Esophagus squamous epithelium (tissue), 5 donors: ENCODE measurements around the gene KRTAP10-4. TPM values are rescaled to one million over a fixed set of nuclear protein-coding genes. Genes with fewer than 3 reads are reported as not detected.

ENCODE experiments used
- DNase-seq: peaks from one replicate; lab custom pipeline; 2025; lab: John Stamatoyannopoulos, UW
- H3K27ac ChIP-seq, 4 donors: fragments of 200-600 bp; sonication (generic); one replicate each; pipeline ENCODE4 v1.5.1; 2016 to 2019; ENCODE audit warnings: mild to moderate bottlenecking in 1 of 4
- H3K27me3 ChIP-seq, 4 donors: fragments of 200-600 bp; sonication (generic); 1 replicate in 3 of 4; 2 replicates in 1 of 4; pipeline versions ENCODE4 v1.5.1 to v1.6.0; 2017 to 2021; ENCODE audit warnings: antibody characterized with exemption in 1 of 4
- H3K36me3 ChIP-seq, 3 donors: fragments of 200-600 bp; sonication (generic); one replicate each; pipeline ENCODE4 v1.5.1; 2016 to 2019
- H3K4me1 ChIP-seq, 3 donors: fragments of 200-600 bp; sonication (generic); one replicate each; pipeline ENCODE4 v1.5.1; 2017 to 2019
- H3K4me3 ChIP-seq, 4 donors: fragments of 200-600 bp; sonication (generic); 1 replicate in 3 of 4; 2 replicates in 1 of 4; pipeline ENCODE4 v1.5.1; 2016 to 2019; ENCODE audit warnings: mild to moderate bottlenecking in 2 of 4, moderate library complexity in 1 of 4
- H3K9me3 ChIP-seq, 3 donors: fragments of 200-600 bp; sonication (generic); one replicate each; pipeline ENCODE4 v1.5.1; 2016 to 2019
- CTCF ChIP-seq, 6 experiments: fragments of 450-650 bp in 4 of 6; fragments of 200-600 bp in 2 of 6; sonication (generic) in 2 of 6; IDR thresholded peaks; one replicate each; pipeline ENCODE4 v1.5.1; 2016 to 2019; ENCODE audit warnings: antibody characterized with exemption in 6 of 6, mild to moderate bottlenecking in 4 of 6, moderate library complexity in 4 of 6
- POLR2A ChIP-seq, 4 donors: fragments of 450-650 bp; IDR thresholded peaks; one replicate each; pipeline ENCODE4 v1.6.1; 2017; ENCODE audit warnings: antibody characterized with exemption in 4 of 4, mild to moderate bottlenecking in 4 of 4, moderate library complexity in 3 of 4
- WGBS, 2 donors: methylation state at CpG; one replicate each; pipeline ENCODE4 v1.1.5; 2018; 5-methylcytosine and 5-hydroxymethylcytosine counted together
- intact Hi-C: fragments of 100-400 bp; cut with DNase I; formaldehyde crosslinking; loops from one replicate; pipeline ENCODE4 v1.15.0; 2022
- total RNA-seq, 4 donors: library from RNA; depleted of rRNA; stranded (reverse); fragments of >200 nt; gene quantifications; one replicate each; pipeline ENCODE4 v1.1.0, GENCODE V29; 2016
- donor health status: DM: yes; HTN: yes; CAD: no.

The KRTAP10-4 gene
- total RNA-seq, 4 donors from 2014 or later: not detected

GRCh38 chr21:44582055-44582454 lies 8.5 kb downstream of the KRTAP10-4 start:
- intact Hi-C loops: no loop called here
- 58 to 80% methylated on average over 10 to 14 of the region's 15 CpGs for WGBS, 2 donors
- Histone ChIP-seq H3K27me3 (peaks cover 0 to 69% (median 1%) of the 10 kb centered on the region in 4 donors), H3K4me3 (no peak overlapping the region), H3K9me3 (peaks cover 0 to 31% (median 13%) of the 10 kb centered on the region in 3 donors), H3K36me3 (no peaks in the 10 kb centered on the region), H3K27ac (no peak overlapping the region), H3K4me1 (no peaks in the 10 kb centered on the region)
- no peak for DNase-seq
- TF ChIP-seq CTCF (IDR thresholded peaks at IDR 0.05): no peak

GRCh38 chr21:44583089-44583799 lies 9.7 kb downstream of the KRTAP10-4 start:
- no peak for DNase-seq
- H3K27me3 ChIP-seq: peaks cover 0 to 68% (median 1%) of the 10 kb centered on the region in 4 donors
- TF ChIP-seq CTCF (IDR thresholded peaks at IDR 0.05): no peak
- TF ChIP-seq POLR2A (IDR thresholded peaks at IDR 0.05): no peak
- no peaks in the 10 kb centered on the region for H3K36me3 ChIP-seq
- 16 to 17% methylated on average over 10 to 11 of the region's 11 CpGs for WGBS, 2 donors
- H3K9me3 ChIP-seq: peaks cover 0 to 24% (median 8%) of the 10 kb centered on the region in 3 donors
- no peaks in the 10 kb centered on the region for H3K4me1 ChIP-seq
- intact Hi-C loops: no loop called here
- H3K27ac ChIP-seq: no peak overlapping the region
- no peak overlapping the region for H3K4me3 ChIP-seq

DNA sequence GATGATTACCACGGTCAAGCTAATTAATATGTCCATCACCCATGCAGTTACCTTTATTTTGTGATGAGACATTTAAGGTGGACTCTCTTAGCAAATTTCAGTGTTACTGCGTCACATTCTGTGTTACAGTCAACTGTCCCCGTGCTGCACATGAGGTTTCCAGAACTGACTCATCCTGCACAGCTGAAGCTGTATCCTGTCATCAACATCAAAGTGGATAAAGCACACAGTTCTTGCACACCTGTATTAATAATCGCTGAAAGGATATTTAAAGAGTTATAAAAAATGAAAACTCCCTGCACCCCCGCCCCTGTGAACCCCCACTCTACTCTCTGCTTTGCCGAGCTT lies 10.2 kb downstream of the KRTAP10-4 start:
- no peak overlapping the region for H3K27ac ChIP-seq
- no peak for DNase-seq
- TF ChIP-seq CTCF (IDR thresholded peaks at IDR 0.05): no peak
- TF ChIP-seq POLR2A (IDR thresholded peaks at IDR 0.05): no peak
- peaks cover 0 to 63% (median 1%) of the 10 kb centered on the region in 4 donors for H3K27me3 ChIP-seq
- H3K4me3 ChIP-seq: no peak overlapping the region
- intact Hi-C loops: no loop called here
- H3K4me1 ChIP-seq: no peaks in the 10 kb centered on the region
- peaks cover 0 to 24% (median 8%) of the 10 kb centered on the region in 3 donors for H3K9me3 ChIP-seq
- H3K36me3 ChIP-seq: no peaks in the 10 kb centered on the region
- WGBS, 2 donors: 38 to 56% methylated on average over 6 of the region's 6 CpGs

DNA sequence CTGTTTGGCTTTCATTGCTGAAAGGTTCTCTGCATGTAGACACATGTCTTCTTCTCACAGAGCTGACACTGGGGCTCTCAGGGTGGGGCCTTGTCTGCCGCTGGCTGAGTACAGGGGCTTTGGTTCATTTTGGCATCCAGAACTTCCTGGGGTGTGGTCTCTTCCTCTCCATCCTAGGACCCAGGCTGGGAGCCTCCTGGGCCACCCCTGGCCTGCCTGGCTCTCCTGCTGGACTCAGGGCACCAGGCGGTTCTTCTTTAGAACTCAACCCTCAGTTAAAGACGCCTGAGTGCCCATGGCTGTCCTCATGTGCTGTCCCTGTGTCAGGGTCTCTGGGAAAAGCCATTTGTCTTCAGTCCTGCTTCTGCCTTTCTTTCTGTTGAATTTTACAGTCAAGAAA lies 12.4 kb downstream of the KRTAP10-4 start:
- Histone ChIP-seq H3K9me3 (peaks cover 0 to 22% (median 8%) of the 10 kb centered on the region in 3 donors), H3K4me3 (no peak overlapping the region), H3K27me3 (peaks cover 0 to 69% (median 1%) of the 10 kb centered on the region in 4 donors), H3K4me1 (no peaks in the 10 kb centered on the region), H3K27ac (no peak overlapping the region), H3K36me3 (no peaks in the 10 kb centered on the region)
- 47 to 64% methylated on average over 2 to 3 of the region's 3 CpGs for WGBS, 2 donors
- no peak for TF ChIP-seq POLR2A (IDR thresholded peaks at IDR 0.05)
- intact Hi-C loops: no loop called here
- no peak for DNase-seq

DNA sequence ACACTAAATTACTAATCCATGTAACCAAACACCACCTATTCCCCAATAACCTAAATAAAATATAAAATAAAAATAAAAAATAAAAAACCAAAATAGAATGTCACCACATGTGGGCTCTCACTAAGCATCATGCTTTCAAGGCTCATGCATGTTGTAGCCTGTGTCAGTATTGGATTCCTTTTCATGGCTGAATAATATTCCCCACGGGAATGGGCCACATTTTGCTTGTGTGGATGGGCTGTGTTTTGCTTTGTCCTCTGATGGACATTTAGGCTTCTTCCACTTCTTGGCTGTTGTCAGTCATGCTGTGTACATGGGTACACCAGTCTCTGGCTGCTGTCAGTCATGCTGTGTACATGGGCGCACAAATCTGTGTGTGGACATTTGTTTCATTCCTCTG lies 15.6 kb downstream of the KRTAP10-4 start:
- WGBS, 2 donors: 71 to 80% methylated on average over 1 to 2 of the region's 2 CpGs
- peaks cover 0 to 5% (median 0%) of the 10 kb centered on the region in 3 donors for H3K9me3 ChIP-seq
- peaks cover 0 to 83% (median 1%) of the 10 kb centered on the region in 4 donors for H3K27me3 ChIP-seq
- DNase-seq: no peak
- no peak for TF ChIP-seq POLR2A (IDR thresholded peaks at IDR 0.05)
- no peak for TF ChIP-seq CTCF (IDR thresholded peaks at IDR 0.05)
- intact Hi-C loops: no loop called here
- no peak overlapping the region for H3K27ac ChIP-seq
- H3K36me3 ChIP-seq: no peaks in the 10 kb centered on the region
- H3K4me1 ChIP-seq: peaks cover 0 to 15% (median 0%) of the 10 kb centered on the region in 3 donors
- H3K4me3 ChIP-seq: no peak overlapping the region
